Endothelial cell of umbilical vein (primary cell): ENCODE data around the gene KIAA1671. TPM values are rescaled to one million over a fixed set of nuclear protein-coding genes. Genes with fewer than 3 reads are reported as not detected.

ENCODE experiments used
- BruUV-seq: library from RNA; stranded (reverse); fragments of 400-500 nt; replicated peaks from 2 replicates; lab custom pipeline; 2021; lab: Mats Ljungman, UMichigan
- CTCF ChIA-PET: fragments of 300-600, 350-600 bp; sonication (Branson Sonifier 250); formaldehyde crosslinking; loops from one replicate; lab custom pipeline; 2021; ENCODE audit warnings: antibody characterized with exemption, inconsistent platforms; lab: Charles Lee
- POLR2A ChIA-PET: fragments of 300-600, 350-600 bp; sonication (Branson Sonifier 250); formaldehyde crosslinking; loops from one replicate; lab custom pipeline; 2021; ENCODE audit warnings: antibody characterized with exemption, inconsistent platforms; lab: Charles Lee
- DNase-seq: peaks from one replicate; pipeline ENCODE4 v3.0.0-alpha.2; 2011; ENCODE audit warnings: low read depth, low spot score
- FAIRE-seq: peaks from 2 replicates; lab custom pipeline; 2011; peaks lifted over from hg19 to GRCh38; lab: Jason Lieb, UNC
- H2AFZ ChIP-seq: 2 replicates; pipeline ENCODE4 v1.6.0; 2012; ENCODE audit warnings: low read depth, low read length, control low read depth, inconsistent platforms
- H3K27ac ChIP-seq: 2 replicates; pipeline ENCODE4 v1.5.1; 2011; ENCODE audit warnings: low read depth, mild to moderate bottlenecking, control low read depth, low read length, moderate library complexity; ENCODE audit not compliant: insufficient read depth
- H3K27me3 ChIP-seq, 2 experiments: 2 replicates each; pipeline versions ENCODE4 v1.6.0 to v1.6.1; 2011; ENCODE audit warnings: low read length in 2 of 2, mixed read lengths in 1 of 2; ENCODE audit not compliant: control insufficient read depth in 2 of 2, insufficient read depth in 2 of 2
- H3K36me3 ChIP-seq, 2 experiments: 2 replicates in 1 of 2; 3 replicates in 1 of 2; pipeline ENCODE4 v1.5.1; 2011; ENCODE audit warnings: low read length in 2 of 2, mild to moderate bottlenecking in 1 of 2, moderate library complexity in 1 of 2; ENCODE audit not compliant: control insufficient read depth in 2 of 2, insufficient read depth in 2 of 2; ENCODE audit errors: extremely low read depth in 1 of 2
- H3K4me1 ChIP-seq: 3 replicates; pipeline ENCODE4 v1.5.1; 2011; ENCODE audit warnings: mild to moderate bottlenecking, low read length; ENCODE audit not compliant: control insufficient read depth, insufficient read depth; ENCODE audit errors: extremely low read depth
- H3K4me2 ChIP-seq: 2 replicates; pipeline ENCODE4 v1.6.1; 2011; ENCODE audit warnings: low read length, control low read depth, mixed read lengths; ENCODE audit not compliant: insufficient read depth
- H3K4me3 ChIP-seq, 3 experiments: fragments of 200-600 bp in 1 of 3; sonication (generic), shearing (Covaris generic) in 1 of 3; replicated peaks in 1 of 3; 2 replicates each; pipeline ENCODE4 v1.5.1; 2011 to 2016; ENCODE audit warnings: control low read depth in 3 of 3, low read length in 3 of 3, mild to moderate bottlenecking in 2 of 3, inconsistent platforms in 1 of 3, low read depth in 1 of 3, moderate library complexity in 1 of 3; ENCODE audit not compliant: insufficient read depth in 1 of 3
- H3K79me2 ChIP-seq: 2 replicates; pipeline ENCODE4 v1.6.0; 2012; ENCODE audit warnings: low read length, inconsistent platforms; ENCODE audit not compliant: control insufficient read depth, insufficient read depth
- H3K9ac ChIP-seq: replicated peaks from 2 replicates; pipeline ENCODE3; 2011; ENCODE audit warnings: low read length, control low read depth; ENCODE audit not compliant: insufficient read depth; ENCODE audit errors: extremely low read depth
- H3K9me1 ChIP-seq: replicated peaks from 3 replicates; pipeline ENCODE4 v1.6.0; 2011; ENCODE audit warnings: mild to moderate bottlenecking, low read length; ENCODE audit not compliant: control insufficient read depth, insufficient read depth; ENCODE audit errors: extremely low read depth
- H3K9me3 ChIP-seq: replicated peaks from 2 replicates; pipeline ENCODE4 v1.5.1; 2012; ENCODE audit warnings: low read length, inconsistent platforms; ENCODE audit not compliant: control insufficient read depth, insufficient read depth
- H4K20me1 ChIP-seq: replicated peaks from 2 replicates; pipeline ENCODE3; 2011; ENCODE audit warnings: mild to moderate bottlenecking, low read length; ENCODE audit not compliant: control insufficient read depth, insufficient read depth; ENCODE audit errors: extremely low read depth
- EZH2 ChIP-seq: IDR thresholded peaks from 2 replicates; pipeline ENCODE4 v1.6.1; 2012; ENCODE audit warnings: borderline replicate concordance, low read depth, mild to moderate bottlenecking, moderate library complexity, low read length, inconsistent platforms; ENCODE audit not compliant: severe bottlenecking
- FOS ChIP-seq: IDR thresholded peaks from 2 replicates; pipeline ENCODE4 v1.6.1; 2011; ENCODE audit warnings: mild to moderate bottlenecking, low read length, moderate library complexity, borderline replicate concordance; ENCODE audit not compliant: insufficient read depth
- GATA2 ChIP-seq: IDR thresholded peaks from 2 replicates; pipeline ENCODE4 v1.7.0; 2011; ENCODE audit warnings: low read depth, mild to moderate bottlenecking, moderate library complexity, mixed read lengths, low read length; ENCODE audit not compliant: insufficient read length, insufficient read depth
- JUN ChIP-seq: IDR thresholded peaks from 2 replicates; pipeline ENCODE4 v1.6.1; 2011; ENCODE audit warnings: borderline replicate concordance, low read depth; ENCODE audit not compliant: insufficient read length, insufficient read depth
- MYC ChIP-seq: IDR thresholded peaks from one replicate; pipeline ENCODE4 v1.6.1; 2011; ENCODE audit warnings: mild to moderate bottlenecking, low read depth, low read length
- POLR2A ChIP-seq: IDR thresholded peaks from 2 replicates; pipeline ENCODE4 v1.6.1; 2012; ENCODE audit warnings: low read depth, mild to moderate bottlenecking, control low read depth, low read length
- POLR2AphosphoS5 ChIP-seq: IDR thresholded peaks from 2 replicates; pipeline ENCODE4 v1.6.1; 2012; ENCODE audit warnings: low read depth, mild to moderate bottlenecking, control low read depth, low read length, moderate library complexity; ENCODE audit not compliant: insufficient read depth
- dilution Hi-C: fragments of 300-500 bp; cut with MboI; formaldehyde crosslinking; loops from one replicate; pipeline ENCODE4 v1.15.0; 2019; ENCODE audit warnings: low sequenced_read_pairs; ENCODE audit not compliant: extremely low pct_ligation_motif_present
- intact Hi-C: fragments of 100-400 bp; cut with micrococcal nuclease; formaldehyde crosslinking; loops from one replicate; pipeline ENCODE4 v1.10.0; 2022
- polyA plus RNA-seq, 4 experiments: library from polyadenylated mRNA; depleted of rRNA in 3 of 4; stranded (reverse) in 3 of 4; unstranded in 1 of 4; fragments of >200 nt; gene quantifications; 2 replicates each; pipeline versions ENCODE4 v1.2.1 to v1.2.3, GENCODE V29; 2011 to 2012; ENCODE audit warnings: missing spikeins in 1 of 4
- total RNA-seq: library from RNA; stranded (reverse); gene quantifications from 2 replicates; pipeline ENCODE4 v1.2.3, GENCODE V29; 2021
- TF ChIP-seq, protein P1 (sequence below): IDR thresholded peaks from 2 replicates; pipeline ENCODE4 v1.6.1; 2011; ENCODE audit not compliant: insufficient read depth, insufficient read length
- TF ChIP-seq, protein P2 (sequence below), 2 donors: IDR thresholded peaks; 1 replicate in 1 of 2; 2 replicates in 1 of 2; pipeline ENCODE4 v1.5.1; 2011; ENCODE audit warnings: low read length in 2 of 2, mild to moderate bottlenecking in 2 of 2, moderate library complexity in 2 of 2, control low read depth in 1 of 2, inconsistent platforms in 1 of 2, low read depth in 1 of 2; ENCODE audit not compliant: insufficient read depth in 1 of 2; ENCODE audit errors: extremely low read depth in 1 of 2

KIAA1671 gene
- total and polyA plus RNA-seq, 2 donors (not counting 3 experiments of a cell fraction or from before 2014, with no cell fraction given): 23.1 to 85.1 TPM

- peaks cover 0 to 1% of the 10 kb centered on the region in 2 experiments for H3K36me3 ChIP-seq
- CTCF ChIA-PET: interaction anchor here (1.3 kb wide), 1 partner anchor 71 kb away, joined by 5 read pairs; no protein-coding TSS in a partner anchor
- peaks cover 34% of the 10 kb centered on the region for H3K79me2 ChIP-seq
- intact Hi-C loops (no loop called here), dilution Hi-C loops (no loop called here)
- no peaks in the 10 kb centered on the region for H3K9me1 ChIP-seq
- no peak overlapping the region for H3K9ac ChIP-seq
- POLR2A ChIA-PET: no interaction called here
- TF ChIP-seq POLR2A (no peak), POLR2AphosphoS5 (no peak), MYC (no peak), JUN (no peak), GATA2 (no peak), EZH2 (no peak), FOS (no peak)
- TF ChIP-seq, protein P1, sequence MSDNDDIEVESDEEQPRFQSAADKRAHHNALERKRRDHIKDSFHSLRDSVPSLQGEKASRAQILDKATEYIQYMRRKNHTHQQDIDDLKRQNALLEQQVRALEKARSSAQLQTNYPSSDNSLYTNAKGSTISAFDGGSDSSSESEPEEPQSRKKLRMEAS: no peak
- TF ChIP-seq, protein P2, sequence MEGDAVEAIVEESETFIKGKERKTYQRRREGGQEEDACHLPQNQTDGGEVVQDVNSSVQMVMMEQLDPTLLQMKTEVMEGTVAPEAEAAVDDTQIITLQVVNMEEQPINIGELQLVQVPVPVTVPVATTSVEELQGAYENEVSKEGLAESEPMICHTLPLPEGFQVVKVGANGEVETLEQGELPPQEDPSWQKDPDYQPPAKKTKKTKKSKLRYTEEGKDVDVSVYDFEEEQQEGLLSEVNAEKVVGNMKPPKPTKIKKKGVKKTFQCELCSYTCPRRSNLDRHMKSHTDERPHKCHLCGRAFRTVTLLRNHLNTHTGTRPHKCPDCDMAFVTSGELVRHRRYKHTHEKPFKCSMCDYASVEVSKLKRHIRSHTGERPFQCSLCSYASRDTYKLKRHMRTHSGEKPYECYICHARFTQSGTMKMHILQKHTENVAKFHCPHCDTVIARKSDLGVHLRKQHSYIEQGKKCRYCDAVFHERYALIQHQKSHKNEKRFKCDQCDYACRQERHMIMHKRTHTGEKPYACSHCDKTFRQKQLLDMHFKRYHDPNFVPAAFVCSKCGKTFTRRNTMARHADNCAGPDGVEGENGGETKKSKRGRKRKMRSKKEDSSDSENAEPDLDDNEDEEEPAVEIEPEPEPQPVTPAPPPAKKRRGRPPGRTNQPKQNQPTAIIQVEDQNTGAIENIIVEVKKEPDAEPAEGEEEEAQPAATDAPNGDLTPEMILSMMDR (IDR thresholded peaks at IDR 0.05; ENCODE audit: extremely low read depth in 1 of 2, insufficient read depth in 1 of 2, low read depth in 1 of 2, low read length in 2 of 2): no peak
- H3K4me1 ChIP-seq: peaks cover 30% of the 10 kb centered on the region
- H4K20me1 ChIP-seq: no peaks in the 10 kb centered on the region
- no peak overlapping the region for H3K4me2 ChIP-seq
- BruUV-seq: no TSS peak
- H3K9me3 ChIP-seq: no peaks in the 10 kb centered on the region
- DNase-seq: no peak
- no peak overlapping the region for H3K4me3 ChIP-seq
- FAIRE-seq: peak; percentile 35
- no peaks in the 10 kb centered on the region for H3K27me3 ChIP-seq
- no peak overlapping the region for H2AFZ ChIP-seq
- H3K27ac ChIP-seq: no peak overlapping the region
These were observed 25.8 kb downstream of the KIAA1671 start for GRCh38 chr22:24978308-24978707.
